K562 (cell line): ENCODE results near the gene RNF227. TPM values are rescaled to one million over a fixed set of nuclear protein-coding genes. Genes with fewer than 3 reads are reported as not detected.
A peak's percentile ranks its signal among the peaks of the same experiment; 100 is the strongest.

Source experiments
- ARID2 ChIP-seq: fragments of 450-650 bp; IDR thresholded peaks from 2 replicates; pipeline ENCODE4 v1.6.1; 2017; ENCODE audit warnings: antibody characterized with exemption, mild to moderate bottlenecking
- EGR1 ChIP-seq: fragments of 450-650 bp; conservative IDR thresholded peaks from 2 replicates; pipeline ENCODE4 v1.6.1; 2017; ENCODE audit warnings: mild to moderate bottlenecking
- ETS2 ChIP-seq: IDR thresholded peaks from 2 replicates; pipeline ENCODE4 v1.6.1; 2016; ENCODE audit warnings: borderline replicate concordance, missing genetic modification characterization, mild to moderate bottlenecking, moderate library complexity, missing compliant biosample characterization; ENCODE audit not compliant: poor library complexity, severe bottlenecking
- GATAD2B ChIP-seq: fragments of 450-650 bp; IDR thresholded peaks from 2 replicates; pipeline ENCODE4 v1.6.1; 2017; ENCODE audit warnings: mild to moderate bottlenecking, borderline replicate concordance
- MED1 ChIP-seq: sonication (generic); formaldehyde crosslinking; IDR thresholded peaks from 2 replicates; pipeline ENCODE4 v1.8.1; 2023; ENCODE audit warnings: missing genetic modification reagents, borderline replicate concordance
- NR2C1 ChIP-seq, 2 experiments: fragments of 450-650 bp; IDR thresholded peaks; 2 replicates each; pipeline ENCODE4 v1.6.1; 2017; ENCODE audit warnings: mild to moderate bottlenecking in 2 of 2, antibody characterized with exemption in 1 of 2, inconsistent platforms in 1 of 2, missing compliant biosample characterization in 1 of 2, missing genetic modification characterization in 1 of 2
- PHF8 ChIP-seq: fragments of 200-600 bp; sonication (generic); IDR thresholded peaks from 2 replicates; pipeline ENCODE4 v1.6.1; 2012; ENCODE audit warnings: mixed run types, mild to moderate bottlenecking, inconsistent platforms, low read length, moderate library complexity, borderline replicate concordance
- POLR3A ChIP-seq: IDR thresholded peaks from 2 replicates; pipeline ENCODE4 v1.6.1; 2011; ENCODE audit warnings: borderline replicate concordance, mild to moderate bottlenecking, moderate library complexity; ENCODE audit not compliant: insufficient read length, insufficient read depth; ENCODE audit errors: extremely low read depth
- RBM17 ChIP-seq: fragments of 200-400 bp; formaldehyde crosslinking; IDR thresholded peaks from 2 replicates; pipeline ENCODE4 v1.6.1; 2017; ENCODE audit warnings: low read depth, mild to moderate bottlenecking, low read length, borderline replicate concordance
- SRSF9 ChIP-seq: fragments of 200-400 bp; formaldehyde crosslinking; IDR thresholded peaks from 2 replicates; pipeline ENCODE4 v1.6.1; 2017; ENCODE audit warnings: low read depth, low read length, borderline replicate concordance
- STAT5A ChIP-seq: IDR thresholded peaks from 2 replicates; pipeline ENCODE4 v1.6.1; 2012; ENCODE audit warnings: low read length, inconsistent platforms, borderline replicate concordance
- TOE1 ChIP-seq, 2 experiments: fragments of 450-650 bp in 1 of 2; sonication (generic) in 1 of 2; formaldehyde crosslinking in 1 of 2; IDR thresholded peaks; 2 replicates each; pipeline versions ENCODE4 v1.7.1 to v1.8.0; 2016 to 2022; ENCODE audit warnings: borderline replicate concordance in 2 of 2, mild to moderate bottlenecking in 2 of 2, antibody characterized with exemption in 1 of 2, inconsistent platforms in 1 of 2, low read depth in 1 of 2, missing genetic modification reagents in 1 of 2, moderate library complexity in 1 of 2
- ZBTB1 ChIP-seq: sonication (generic); formaldehyde crosslinking; IDR thresholded peaks from 2 replicates; pipeline ENCODE4 v1.8.1; 2023; ENCODE audit warnings: missing genetic modification reagents, low read depth, mild to moderate bottlenecking, borderline replicate concordance
- ZKSCAN8 ChIP-seq: fragments of 200-800 bp; sonication (Bioruptor generic); IDR thresholded peaks from 2 replicates; pipeline ENCODE4 v1.6.1; 2016; ENCODE audit warnings: missing genetic modification characterization, missing compliant biosample characterization
- ZNF146 ChIP-seq: IDR thresholded peaks from one replicate; pipeline ENCODE4 v1.6.1; 2018; ENCODE audit warnings: missing compliant biosample characterization; ENCODE audit not compliant: unreplicated experiment
- ZNF75A ChIP-seq: fragments of 450-650 bp; formaldehyde crosslinking; IDR thresholded peaks from 2 replicates; pipeline ENCODE4 v1.4.0; 2020; ENCODE audit warnings: mild to moderate bottlenecking
- polyA plus RNA-seq, 8 experiments: library from polyadenylated mRNA; depleted of rRNA in 4 of 8; stranded (reverse) in 5 of 8; unstranded in 3 of 8; fragments of >200 nt; fragmentation: Nextera tagmentation in 2 of 8; fragmentation: Illumina TruSeq in 1 of 8; extraction: Ambion mirVana in 2 of 8; extraction: Trizol in 1 of 8; gene quantifications; 2 replicates each; pipeline versions ENCODE4 v1.2.1 to v1.2.3, GENCODE V29; 2011 to 2014; ENCODE audit warnings: inconsistent platforms in 1 of 8, missing spikeins in 1 of 8
- total RNA-seq, 7 experiments: library from RNA; depleted of rRNA in 6 of 7; stranded (reverse); fragments of >200 nt in 6 of 7; fragmentation: Illumina TruSeq in 2 of 7; extraction: Trizol in 2 of 7; gene quantifications; 2 replicates each; pipeline versions ENCODE4 v1.2.1 to v1.2.3, GENCODE V29; 2011 to 2021; ENCODE audit warnings: low replicate concordance in 1 of 7
- TF ChIP-seq, protein P1 (sequence below): sonication (generic); formaldehyde crosslinking; IDR thresholded peaks from 2 replicates; pipeline ENCODE4 v1.8.0; 2023; ENCODE audit warnings: mild to moderate bottlenecking, missing genetic modification reagents
- TF ChIP-seq, protein P2 (sequence below), 3 experiments: IDR thresholded peaks in 2 of 3; conservative IDR thresholded peaks in 1 of 3; 2 replicates each; pipeline ENCODE4 v1.5.1; 2011 to 2012; ENCODE audit warnings: low read length in 3 of 3, mild to moderate bottlenecking in 3 of 3, control low read depth in 2 of 3, improper control_type of control experiment in 1 of 3, inconsistent platforms in 1 of 3, low read depth in 1 of 3, mixed read lengths in 1 of 3, moderate library complexity in 1 of 3; ENCODE audit not compliant: insufficient read depth in 2 of 3
- TF ChIP-seq, protein P3 (sequence below): IDR thresholded peaks from 2 replicates; pipeline ENCODE4 v1.6.1; 2014; ENCODE audit warnings: antibody characterized with exemption
- TF ChIP-seq, protein P4 (sequence below), 3 experiments: fragments of 200-800 bp in 1 of 3; sonication (Bioruptor generic) in 1 of 3; sonication (generic) in 1 of 3; formaldehyde crosslinking in 1 of 3; IDR thresholded peaks; 2 replicates each; pipeline versions ENCODE4 v1.6.1 to v1.8.0; 2016 to 2022; ENCODE audit warnings: mild to moderate bottlenecking in 2 of 3, missing compliant biosample characterization in 2 of 3, missing genetic modification characterization in 2 of 3, missing genetic modification reagents in 1 of 3

RNF227 gene
- total and polyA plus RNA-seq, 9 of the 15 experiments (the other 6 are each of a cell fraction or from before 2014, with no cell fraction given) = 1.1 to 6.7 (median 2.3) TPM

DNA sequence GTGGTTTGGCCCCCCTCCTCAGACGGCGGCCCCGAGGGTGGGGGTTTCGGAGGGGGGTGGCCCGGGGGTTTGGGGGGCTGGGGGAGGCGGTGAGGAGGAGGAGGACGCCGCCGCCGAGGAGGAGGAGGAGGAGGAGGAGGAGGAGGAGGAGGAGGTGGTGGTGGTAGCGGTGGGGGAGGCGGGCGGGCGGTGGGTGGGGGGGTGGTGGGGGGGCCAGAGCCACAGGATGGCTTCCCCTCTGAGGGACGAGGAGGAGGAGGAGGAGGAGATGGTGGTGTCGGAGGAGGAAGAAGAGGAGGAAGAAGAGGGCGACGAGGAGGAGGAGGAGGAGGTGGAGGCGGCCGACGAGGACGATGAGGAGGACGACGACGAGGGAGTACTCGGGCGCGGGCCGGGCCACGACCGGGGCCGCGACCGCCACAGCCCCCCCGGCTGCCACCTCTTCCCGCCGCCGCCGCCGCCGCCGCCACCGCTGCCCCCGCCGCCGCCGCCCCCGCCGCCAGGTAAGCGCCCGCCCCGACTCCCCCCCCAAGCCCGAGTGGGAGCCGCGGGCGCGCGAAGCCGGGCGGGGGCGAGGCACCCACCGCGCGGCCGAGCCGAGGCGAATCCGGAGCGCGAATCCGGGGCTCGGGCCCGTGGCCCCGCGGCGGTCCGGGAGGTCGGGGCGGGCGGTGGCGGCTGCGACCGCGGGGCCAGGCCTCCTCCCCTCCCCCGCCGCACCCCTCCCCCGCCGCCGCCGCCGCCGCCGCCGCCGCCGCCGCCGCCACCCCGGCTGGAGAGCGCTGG is 31.3 kb downstream of the RNF227 start (continued):
- TF ChIP-seq POLR3A (no peak), ZNF75A (CRISPR knock-in tag) (no peak), STAT5A (no peak), GATAD2B (no peak), ZKSCAN8 (CRISPR knock-in tag) (no peak), ZNF146 (CRISPR knock-in tag) (no peak), EGR1 (peak; percentile 48), SRSF9 (no peak), TOE1 (IDR thresholded peaks at IDR 0.05; ENCODE audit: borderline replicate concordance) (no peak), TOE1 (CRISPR knock-in tag; IDR thresholded peaks at IDR 0.05; ENCODE audit: borderline replicate concordance, low read depth) (no peak), NR2C1 (IDR thresholded peaks at IDR 0.05) (no peak), NR2C1 (tag; IDR thresholded peaks at IDR 0.05) (no peak), MED1 (CRISPR knock-in tag) (no peak), ETS2 (no peak), RBM17 (no peak), PHF8 (0 out of 2 replicates have a peak, but pooled peaks have one; percentile 13), ZBTB1 (CRISPR knock-in tag) (no peak), ARID2 (no peak)
- TF ChIP-seq, protein P1, sequence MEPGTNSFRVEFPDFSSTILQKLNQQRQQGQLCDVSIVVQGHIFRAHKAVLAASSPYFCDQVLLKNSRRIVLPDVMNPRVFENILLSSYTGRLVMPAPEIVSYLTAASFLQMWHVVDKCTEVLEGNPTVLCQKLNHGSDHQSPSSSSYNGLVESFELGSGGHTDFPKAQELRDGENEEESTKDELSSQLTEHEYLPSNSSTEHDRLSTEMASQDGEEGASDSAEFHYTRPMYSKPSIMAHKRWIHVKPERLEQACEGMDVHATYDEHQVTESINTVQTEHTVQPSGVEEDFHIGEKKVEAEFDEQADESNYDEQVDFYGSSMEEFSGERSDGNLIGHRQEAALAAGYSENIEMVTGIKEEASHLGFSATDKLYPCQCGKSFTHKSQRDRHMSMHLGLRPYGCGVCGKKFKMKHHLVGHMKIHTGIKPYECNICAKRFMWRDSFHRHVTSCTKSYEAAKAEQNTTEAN (CRISPR knock-in tag) = no peak
- TF ChIP-seq, protein P2, sequence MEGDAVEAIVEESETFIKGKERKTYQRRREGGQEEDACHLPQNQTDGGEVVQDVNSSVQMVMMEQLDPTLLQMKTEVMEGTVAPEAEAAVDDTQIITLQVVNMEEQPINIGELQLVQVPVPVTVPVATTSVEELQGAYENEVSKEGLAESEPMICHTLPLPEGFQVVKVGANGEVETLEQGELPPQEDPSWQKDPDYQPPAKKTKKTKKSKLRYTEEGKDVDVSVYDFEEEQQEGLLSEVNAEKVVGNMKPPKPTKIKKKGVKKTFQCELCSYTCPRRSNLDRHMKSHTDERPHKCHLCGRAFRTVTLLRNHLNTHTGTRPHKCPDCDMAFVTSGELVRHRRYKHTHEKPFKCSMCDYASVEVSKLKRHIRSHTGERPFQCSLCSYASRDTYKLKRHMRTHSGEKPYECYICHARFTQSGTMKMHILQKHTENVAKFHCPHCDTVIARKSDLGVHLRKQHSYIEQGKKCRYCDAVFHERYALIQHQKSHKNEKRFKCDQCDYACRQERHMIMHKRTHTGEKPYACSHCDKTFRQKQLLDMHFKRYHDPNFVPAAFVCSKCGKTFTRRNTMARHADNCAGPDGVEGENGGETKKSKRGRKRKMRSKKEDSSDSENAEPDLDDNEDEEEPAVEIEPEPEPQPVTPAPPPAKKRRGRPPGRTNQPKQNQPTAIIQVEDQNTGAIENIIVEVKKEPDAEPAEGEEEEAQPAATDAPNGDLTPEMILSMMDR (IDR thresholded peaks at IDR 0.05 in 2 of 3, conservative IDR thresholded peaks at IDR 0.05 in 1 of 3; ENCODE audit: insufficient read depth in 2 of 3, low read depth in 1 of 3, low read length in 3 of 3) = no peak
- TF ChIP-seq, protein P3, sequence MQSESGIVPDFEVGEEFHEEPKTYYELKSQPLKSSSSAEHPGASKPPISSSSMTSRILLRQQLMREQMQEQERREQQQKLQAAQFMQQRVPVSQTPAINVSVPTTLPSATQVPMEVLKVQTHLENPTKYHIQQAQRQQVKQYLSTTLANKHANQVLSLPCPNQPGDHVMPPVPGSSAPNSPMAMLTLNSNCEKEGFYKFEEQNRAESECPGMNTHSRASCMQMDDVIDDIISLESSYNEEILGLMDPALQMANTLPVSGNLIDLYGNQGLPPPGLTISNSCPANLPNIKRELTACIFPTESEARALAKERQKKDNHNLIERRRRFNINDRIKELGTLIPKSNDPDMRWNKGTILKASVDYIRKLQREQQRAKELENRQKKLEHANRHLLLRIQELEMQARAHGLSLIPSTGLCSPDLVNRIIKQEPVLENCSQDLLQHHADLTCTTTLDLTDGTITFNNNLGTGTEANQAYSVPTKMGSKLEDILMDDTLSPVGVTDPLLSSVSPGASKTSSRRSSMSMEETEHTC = no peak
- TF ChIP-seq, protein P4, sequence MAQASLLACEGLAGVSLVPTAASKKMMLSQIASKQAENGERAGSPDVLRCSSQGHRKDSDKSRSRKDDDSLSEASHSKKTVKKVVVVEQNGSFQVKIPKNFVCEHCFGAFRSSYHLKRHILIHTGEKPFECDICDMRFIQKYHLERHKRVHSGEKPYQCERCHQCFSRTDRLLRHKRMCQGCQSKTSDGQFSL (CRISPR knock-in tag; IDR thresholded peaks at IDR 0.05) = peak; percentile 88
- TF ChIP-seq, protein P4 (tag; IDR thresholded peaks at IDR 0.05) = peak in 1 of 2 experiments; percentile 29; a peak in 1 of 4 replicates
